T-helper 17 cell (primary cell): ENCODE data around the gene TEKT2. TPM values are rescaled to one million over a fixed set of nuclear protein-coding genes. Genes with fewer than 3 reads are reported as not detected.
A peak's percentile ranks its signal among the peaks of the same experiment; 100 is the strongest.

ENCODE experiments used
- ATAC-seq: fragments of 150-1000 bp; cut with Tn5 transposase; 2 replicates; pipeline ENCODE4 v1.10.0; 2021; ENCODE audit warnings: mild to moderate bottlenecking, moderate library complexity
- DNase-seq, 3 donors: peaks; one replicate each; pipeline versions ENCODE4 v3.0.0 to v3.0.0-alpha.2; 2020 to 2021
- H3K9me3 ChIP-seq: one replicate; pipeline ENCODE4 v1.7.0; 2013; ENCODE audit warnings: low read length, mild to moderate bottlenecking; ENCODE audit not compliant: control insufficient read depth, poor library complexity, severe bottlenecking
- H3K27ac Mint-ChIP-seq: one replicate; pipeline ENCODE4 v1.8.0; 2022; ENCODE audit warnings: mild to moderate bottlenecking, moderate library complexity, mixed read lengths
- H3K27me3 Mint-ChIP-seq: one replicate; pipeline ENCODE4 v1.8.0; 2022; ENCODE audit warnings: mixed read lengths
- H3K36me3 Mint-ChIP-seq: one replicate; pipeline ENCODE4 v1.8.0; 2022; ENCODE audit warnings: low read depth, mixed read lengths
- H3K4me1 Mint-ChIP-seq: one replicate; pipeline ENCODE4 v1.8.0; 2022; ENCODE audit warnings: mild to moderate bottlenecking, mixed read lengths
- H3K4me3 Mint-ChIP-seq: one replicate; pipeline ENCODE4 v1.8.0; 2022; ENCODE audit warnings: mild to moderate bottlenecking, moderate library complexity, mixed read lengths
- total RNA-seq, 4 donors: library from RNA in 2 of 4; stranded (reverse) in 2 of 4; gene quantifications; one replicate each; pipeline ENCODE4 v1.2.3 and lab custom pipeline; 2022 to 2026

The TEKT2 gene
- total RNA-seq, 2 donors from 2014 or later: 0.29 to 0.30 TPM

DNA sequence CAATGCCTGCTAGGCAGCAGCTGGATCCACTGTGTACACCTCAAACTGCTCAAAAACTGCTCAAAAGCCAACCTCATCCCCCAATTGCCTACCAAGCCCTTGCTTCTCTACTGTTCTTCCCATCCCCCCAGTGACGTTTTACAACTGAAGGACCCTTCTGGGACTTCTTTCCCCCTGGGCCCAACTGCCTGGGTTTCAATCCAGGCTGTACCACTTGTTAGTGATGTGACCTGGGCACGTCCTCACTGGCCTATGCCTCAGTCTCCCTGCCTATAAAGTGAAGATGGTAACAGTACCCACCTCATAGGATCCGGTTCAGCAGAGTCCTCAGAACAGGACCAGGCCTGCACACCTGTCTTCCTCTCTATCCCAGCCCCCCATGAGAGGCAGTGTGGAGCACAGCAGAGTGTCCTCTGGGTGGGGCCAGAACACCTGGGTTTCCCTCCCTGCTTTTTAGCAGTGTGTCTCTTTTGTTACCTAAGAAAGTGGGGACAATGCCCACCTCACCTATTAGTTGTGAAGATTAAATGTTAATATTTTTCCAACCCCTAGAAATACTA, 1.9 kb upstream of the TEKT2 start:
- Mint-ChIP-seq H3K4me1 (peaks cover 5% of the 10 kb centered on the region), H3K27ac (no peak overlapping the region), H3K36me3 (no peaks in the 10 kb centered on the region), H3K27me3 (peaks cover 28% of the 10 kb centered on the region), H3K4me3 (no peak overlapping the region)
- no peak for DNase-seq
- no peaks in the 10 kb centered on the region for H3K9me3 ChIP-seq
- no peak for ATAC-seq

DNA sequence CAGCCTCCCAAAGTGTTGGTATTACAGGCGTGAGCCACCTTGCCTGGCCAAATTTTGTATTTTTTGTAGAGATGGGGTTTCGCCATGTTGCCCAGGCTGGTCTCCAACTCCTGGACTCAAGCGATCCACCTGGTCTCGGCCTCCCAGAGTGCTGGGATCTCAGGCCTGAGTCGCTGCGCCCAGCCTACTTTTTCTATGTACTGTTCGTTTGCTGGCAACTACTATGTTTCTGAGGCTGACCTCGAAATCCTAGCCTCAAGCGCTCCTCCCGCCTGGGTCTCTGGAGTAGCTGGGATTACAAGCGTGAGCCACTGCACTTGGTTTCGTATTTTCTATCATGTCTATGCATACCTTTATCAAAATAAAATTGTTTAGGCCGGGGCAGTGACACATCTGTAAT, 675 bp upstream of the TEKT2 start:
- H3K36me3 Mint-ChIP-seq: no peaks in the 10 kb centered on the region
- H3K9me3 ChIP-seq: no peaks in the 10 kb centered on the region
- H3K27me3 Mint-ChIP-seq: peaks cover 29% of the 10 kb centered on the region
- no peak overlapping the region for H3K4me3 Mint-ChIP-seq
- H3K4me1 Mint-ChIP-seq: peaks cover 6% of the 10 kb centered on the region
- H3K27ac Mint-ChIP-seq: no peak overlapping the region
- ATAC-seq (no peak), DNase-seq (no peak)

DNA sequence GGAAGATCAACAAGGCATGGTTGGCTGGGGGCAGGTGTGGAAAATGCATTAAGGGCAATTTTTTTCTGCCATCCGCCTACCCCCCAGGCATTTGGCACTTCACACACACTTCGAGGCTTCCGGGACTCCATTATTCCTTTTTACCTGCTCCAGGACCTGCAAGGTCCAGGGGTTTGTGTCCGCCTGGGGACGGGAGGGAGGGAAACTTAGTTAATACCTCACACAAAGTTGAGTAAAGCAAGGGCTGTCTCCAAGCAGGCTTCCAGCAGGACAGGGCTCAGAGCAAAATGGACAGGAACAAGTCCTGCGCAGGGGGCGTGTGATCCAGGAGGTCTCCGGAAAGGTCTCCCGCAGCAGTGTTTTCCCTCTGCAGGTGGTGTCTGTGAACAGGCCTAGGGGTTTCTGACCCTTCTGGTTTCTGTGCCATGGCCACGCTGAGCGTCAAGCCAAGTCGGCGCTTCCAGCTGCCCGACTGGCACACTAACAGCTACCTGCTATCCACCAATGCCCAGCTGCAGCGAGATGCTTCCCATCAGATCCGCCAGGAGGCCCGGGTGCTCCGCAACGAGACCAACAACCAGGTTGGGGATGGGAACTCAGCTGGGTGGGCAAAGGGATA, 712 bp downstream of the TEKT2 start:
- Mint-ChIP-seq H3K27me3 (peaks cover 29% of the 10 kb centered on the region), H3K36me3 (peaks cover 1% of the 10 kb centered on the region), H3K4me1 (peaks cover 9% of the 10 kb centered on the region), H3K27ac (no peak overlapping the region), H3K4me3 (peak overlapping the region; percentile 28)
- ATAC-seq: no peak
- H3K9me3 ChIP-seq: no peaks in the 10 kb centered on the region
- DNase-seq: no peak

DNA sequence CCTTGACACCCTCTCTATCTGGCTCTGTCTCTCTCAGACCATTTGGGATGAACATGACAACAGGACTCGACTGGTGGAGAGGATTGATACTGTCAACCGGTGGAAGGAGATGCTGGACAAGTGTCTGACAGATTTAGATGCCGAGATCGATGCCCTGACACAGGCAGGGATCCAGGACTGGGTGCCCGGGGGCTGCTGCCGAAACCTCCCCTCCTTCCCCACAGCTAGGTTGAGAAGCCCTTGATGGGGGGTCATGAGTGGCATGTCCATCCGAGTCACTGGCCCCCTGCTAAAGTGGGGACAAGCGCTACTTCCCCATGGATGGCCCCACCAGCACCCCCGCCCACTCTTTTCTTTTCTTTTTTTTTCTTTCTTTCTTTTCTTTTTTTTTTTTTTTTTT, 1.2 kb downstream of the TEKT2 start:
- no peak for ATAC-seq
- no peak for DNase-seq
- Mint-ChIP-seq H3K4me1 (peaks cover 13% of the 10 kb centered on the region), H3K36me3 (peaks cover 2% of the 10 kb centered on the region), H3K4me3 (no peak overlapping the region), H3K27me3 (peaks cover 29% of the 10 kb centered on the region), H3K27ac (no peak overlapping the region)
- no peaks in the 10 kb centered on the region for H3K9me3 ChIP-seq

DNA sequence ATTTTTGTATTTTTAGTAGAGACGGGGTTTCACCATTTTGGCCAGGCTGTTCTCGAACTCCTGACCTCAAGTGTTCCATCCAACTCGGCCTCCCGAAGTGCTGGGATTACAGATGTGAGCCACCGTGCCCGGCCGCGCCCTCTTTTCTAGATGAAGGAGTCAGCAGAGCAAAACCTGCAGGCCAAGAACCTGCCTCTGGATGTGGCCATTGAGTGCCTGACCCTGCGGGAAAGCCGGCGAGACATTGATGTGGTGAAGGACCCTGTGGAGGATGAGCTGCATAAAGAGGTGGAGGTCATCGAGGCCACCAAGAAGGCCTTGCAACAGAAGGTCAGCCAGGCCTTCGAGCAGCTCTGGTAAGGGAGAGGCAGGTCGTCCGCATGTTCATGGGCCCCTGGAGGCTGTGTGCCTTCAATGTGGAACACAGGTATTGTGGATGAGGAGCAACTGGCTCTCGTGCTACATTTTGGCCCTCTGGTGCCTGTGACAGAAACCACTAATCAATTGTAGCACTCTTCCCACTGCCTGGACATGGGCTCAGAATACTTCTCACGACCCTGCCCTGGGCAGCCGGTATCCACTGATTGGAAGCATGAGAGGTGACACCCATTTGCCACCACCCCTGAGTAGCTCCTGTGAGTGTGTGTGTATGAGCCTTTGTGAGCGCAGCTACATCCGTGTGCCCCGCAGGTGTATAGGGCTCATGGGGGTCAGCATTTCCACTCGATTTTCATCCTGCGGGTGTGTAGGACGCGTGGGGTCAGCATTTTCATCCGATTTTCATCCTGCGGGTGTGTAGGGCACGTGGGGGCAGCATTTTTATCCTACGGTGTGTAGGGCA, 2.0 kb downstream of the TEKT2 start:
- peaks cover 13% of the 10 kb centered on the region for H3K4me1 Mint-ChIP-seq
- DNase-seq (no peak), ATAC-seq (no peak)
- peaks cover 29% of the 10 kb centered on the region for H3K27me3 Mint-ChIP-seq
- H3K27ac Mint-ChIP-seq: no peak overlapping the region
- H3K4me3 Mint-ChIP-seq: no peak overlapping the region
- no peaks in the 10 kb centered on the region for H3K9me3 ChIP-seq
- H3K36me3 Mint-ChIP-seq: peaks cover 2% of the 10 kb centered on the region

DNA sequence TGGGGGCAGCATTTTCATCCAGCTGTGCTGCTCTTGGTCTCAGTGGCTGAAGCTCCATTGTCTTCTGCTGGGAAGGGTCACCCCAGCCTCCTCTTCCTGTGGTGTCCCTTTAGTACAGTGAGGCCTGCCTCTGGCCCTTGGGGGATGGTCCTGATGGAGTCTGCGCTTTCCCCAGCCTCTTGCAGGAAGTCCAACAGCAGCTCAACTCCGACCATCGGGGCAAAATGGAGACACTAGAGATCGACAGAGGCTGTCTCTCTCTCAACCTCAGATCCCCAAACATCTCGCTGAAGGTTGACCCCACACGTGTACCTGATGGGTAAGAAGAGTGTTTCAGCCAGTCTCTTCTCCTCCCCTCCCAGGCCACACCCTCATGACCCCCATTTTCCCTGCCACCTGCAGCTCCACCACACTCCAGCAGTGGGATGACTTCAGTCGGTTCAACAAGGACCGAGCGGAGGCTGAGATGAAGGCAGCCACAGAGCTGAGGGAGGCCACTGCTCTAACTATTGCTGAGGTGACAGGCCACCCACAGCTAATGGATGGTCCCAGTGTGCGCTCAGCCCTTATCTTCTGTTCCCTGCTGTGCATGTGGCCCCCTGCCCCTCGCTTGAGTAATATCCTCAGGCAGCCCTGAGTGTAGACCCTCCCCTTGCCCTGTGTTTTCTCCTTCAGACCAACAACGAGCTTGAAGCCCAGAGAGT, 2.8 kb downstream of the TEKT2 start:
- no peak overlapping the region for H3K4me3 Mint-ChIP-seq
- peaks cover 13% of the 10 kb centered on the region for H3K4me1 Mint-ChIP-seq
- DNase-seq (no peak), ATAC-seq (no peak)
- peaks cover 29% of the 10 kb centered on the region for H3K27me3 Mint-ChIP-seq
- peaks cover 2% of the 10 kb centered on the region for H3K36me3 Mint-ChIP-seq
- peak overlapping the region; percentile 16 for H3K27ac Mint-ChIP-seq
- no peaks in the 10 kb centered on the region for H3K9me3 ChIP-seq

DNA sequence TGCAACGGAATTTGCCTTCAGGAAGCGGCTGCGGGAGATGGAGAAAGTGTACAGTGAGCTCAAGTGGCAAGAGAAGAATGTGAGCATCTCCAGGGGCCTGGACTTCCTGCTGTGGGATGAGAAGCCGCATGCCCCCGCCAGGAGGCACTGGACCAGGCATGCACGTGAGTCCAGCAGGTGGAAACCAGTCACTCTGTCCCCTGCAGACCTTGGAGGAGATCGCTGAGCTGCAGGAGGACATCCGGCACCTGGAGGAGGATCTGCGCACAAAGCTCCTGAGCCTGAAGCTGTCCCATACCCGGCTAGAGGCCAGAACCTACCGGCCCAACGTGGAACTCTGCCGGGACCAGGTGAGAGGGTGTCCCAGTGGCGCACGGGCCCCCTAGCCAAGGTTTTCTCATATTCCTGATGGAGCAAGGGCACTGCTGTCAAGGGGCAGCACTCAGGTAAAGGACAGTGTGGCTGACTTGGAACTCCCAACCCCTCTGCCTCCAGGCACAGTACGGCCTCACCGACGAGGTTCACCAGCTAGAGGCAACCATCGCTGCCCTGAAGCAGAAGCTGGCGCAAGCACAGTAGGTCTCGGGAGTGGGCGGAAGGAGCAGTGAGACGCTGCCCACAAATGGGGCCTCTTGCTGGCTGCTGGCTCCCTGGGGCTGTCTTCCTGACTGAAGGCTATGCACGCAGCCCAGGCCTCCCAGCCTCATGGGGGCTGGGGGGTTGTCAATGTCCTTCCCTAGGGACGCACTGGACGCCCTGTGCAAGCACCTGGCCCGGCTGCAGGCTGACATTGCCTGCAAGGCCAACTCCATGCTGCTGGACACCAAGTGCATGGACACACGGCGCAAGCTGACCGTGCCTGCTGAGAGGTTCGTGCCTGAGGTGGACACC, 3.6 kb downstream of the TEKT2 start:
- no peak for DNase-seq
- H3K36me3 Mint-ChIP-seq: peaks cover 2% of the 10 kb centered on the region
- H3K4me3 Mint-ChIP-seq: no peak overlapping the region
- peaks cover 21% of the 10 kb centered on the region for H3K27me3 Mint-ChIP-seq
- no peak for ATAC-seq
- H3K4me1 Mint-ChIP-seq: peaks cover 11% of the 10 kb centered on the region
- H3K27ac Mint-ChIP-seq: peak overlapping the region; percentile 16
- no peaks in the 10 kb centered on the region for H3K9me3 ChIP-seq

DNA sequence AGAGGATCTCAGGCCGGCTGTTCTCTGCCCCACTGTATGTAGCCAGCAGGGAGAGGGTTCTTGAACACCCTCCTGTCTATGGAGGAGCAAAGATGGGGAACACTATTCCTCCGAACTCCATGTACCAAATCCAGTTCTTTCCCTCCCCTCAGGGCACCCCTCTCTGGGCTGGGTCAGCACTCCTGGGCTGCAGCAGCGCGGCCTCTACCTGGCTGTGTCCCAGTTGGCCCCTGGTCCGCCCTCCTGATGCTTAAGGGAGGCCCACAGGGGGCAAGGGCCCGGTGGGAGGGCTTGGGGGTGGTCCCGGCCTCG, 4.3 kb downstream of the TEKT2 start:
- Mint-ChIP-seq H3K27me3 (peaks cover 19% of the 10 kb centered on the region), H3K36me3 (peaks cover 2% of the 10 kb centered on the region), H3K27ac (peak overlapping the region; percentile 77), H3K4me1 (peaks cover 11% of the 10 kb centered on the region), H3K4me3 (peak overlapping the region; percentile 93)
- DNase-seq (no peak), ATAC-seq (no peak)
- H3K9me3 ChIP-seq: no peaks in the 10 kb centered on the region

DNA sequence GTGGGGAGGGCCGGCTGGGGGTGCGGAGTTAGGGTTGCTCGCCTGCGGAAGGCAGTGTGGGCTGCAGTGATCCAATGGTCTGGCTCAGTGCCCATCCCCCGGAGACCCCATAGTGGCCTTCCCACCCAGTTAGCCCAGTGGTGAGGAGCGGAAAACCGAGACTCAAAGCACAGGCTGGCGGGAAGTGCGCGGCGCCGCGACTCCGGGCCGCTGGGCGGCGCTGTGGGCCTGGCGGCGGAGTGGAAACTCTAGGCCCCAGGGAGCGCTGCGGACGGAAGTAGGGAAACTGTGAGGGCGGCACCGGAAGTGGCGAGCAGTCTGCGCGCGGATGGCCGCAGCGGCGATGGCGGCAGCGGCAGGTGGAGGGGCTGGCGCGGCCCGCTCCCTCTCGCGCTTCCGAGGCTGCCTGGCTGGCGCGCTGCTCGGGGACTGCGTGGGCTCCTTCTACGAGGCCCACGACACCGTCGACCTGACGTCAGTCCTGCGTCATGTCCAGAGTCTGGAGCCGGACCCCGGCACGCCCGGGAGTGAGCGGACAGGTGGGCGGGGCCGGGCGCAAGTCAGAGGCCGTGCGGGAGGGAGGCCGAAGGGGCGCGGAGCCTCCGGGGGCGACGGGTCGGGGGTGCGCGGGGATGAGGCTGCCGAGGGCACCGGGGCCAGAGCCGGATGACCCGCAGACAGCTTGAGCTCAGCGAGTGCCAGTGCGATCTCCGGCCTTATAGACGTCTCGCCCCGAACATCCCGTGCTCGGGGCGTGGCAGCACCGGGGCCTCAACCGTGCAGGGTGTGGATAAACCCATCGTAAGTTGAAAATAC, 4.9 kb downstream of the TEKT2 start, which contains the start of gene ADPRS:
ADPRS (plus strand) TSS at position 316 of the 816 bp plus-strand sequence; CDS start at position 329, 13 bp downstream.
- Mint-ChIP-seq H3K27ac (peak within 1 kb of the TSS; percentile 77), H3K4me1 (peaks cover 13% of the 10 kb centered on the region), H3K36me3 (peaks cover 2% of the 10 kb centered on the region), H3K4me3 (peak within 1 kb of the TSS; percentile 93), H3K27me3 (peaks cover 19% of the 10 kb centered on the region)
- DNase-seq: peak; percentile 82 to 88 (median 88)
- H3K9me3 ChIP-seq: no peaks in the 10 kb centered on the region
- ATAC-seq: peak; percentile 93

DNA sequence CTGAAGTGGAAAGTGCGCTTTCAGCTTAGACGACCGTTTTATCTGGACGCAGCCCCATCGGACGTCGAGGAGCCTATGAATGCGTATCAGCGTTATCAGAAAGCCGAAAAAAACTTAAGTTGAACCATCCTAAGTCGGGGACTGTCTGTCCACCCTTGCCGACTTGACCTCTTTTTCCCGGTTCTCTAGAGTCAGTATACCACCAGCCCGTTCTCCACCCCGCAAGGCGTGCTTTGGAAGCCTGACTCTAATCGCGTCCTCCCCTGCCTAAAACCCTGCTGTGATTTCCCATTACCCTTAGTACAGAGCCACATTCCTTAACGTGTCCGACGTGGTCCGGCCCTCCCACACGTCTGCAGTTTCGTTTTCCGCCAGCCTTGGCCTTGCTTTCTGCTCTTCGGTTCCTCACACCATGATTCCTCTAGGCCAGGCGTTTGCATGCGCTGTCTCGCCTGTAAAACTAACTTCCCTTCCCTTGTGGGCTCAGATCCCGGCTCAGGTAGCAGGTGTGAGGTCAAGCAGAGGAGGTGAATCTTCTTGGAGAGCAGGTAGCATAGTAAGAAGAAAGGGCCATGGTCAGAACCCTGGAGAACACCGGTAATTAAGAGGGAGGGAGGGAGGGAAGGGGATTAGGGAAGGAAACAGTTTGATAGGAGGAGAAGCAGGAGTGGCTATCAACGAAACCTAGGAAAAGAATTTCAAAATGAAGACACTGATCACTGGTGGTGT, 5.7 kb downstream of the TEKT2 start:
- peak overlapping the region; percentile 93 for H3K4me3 Mint-ChIP-seq

DNA sequence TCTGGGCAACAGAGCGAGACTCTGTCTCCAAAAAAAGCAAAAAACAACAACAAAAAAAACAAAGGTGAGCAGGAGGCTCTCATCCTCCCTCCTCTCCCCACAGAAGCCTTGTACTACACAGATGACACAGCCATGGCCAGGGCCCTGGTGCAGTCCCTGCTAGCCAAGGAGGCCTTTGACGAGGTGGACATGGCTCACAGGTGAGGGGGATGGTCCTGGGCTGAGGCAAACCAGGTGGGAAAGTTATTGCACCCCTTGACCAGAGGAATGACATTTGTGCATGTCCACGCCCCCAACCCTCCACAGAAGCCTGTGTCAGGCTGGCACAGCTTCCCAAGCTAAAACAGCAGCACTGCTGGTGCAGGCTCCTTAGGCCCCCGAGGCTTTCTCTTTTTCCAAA, 7.2 kb downstream of the TEKT2 start:
- no peak overlapping the region for H3K4me3 Mint-ChIP-seq
- DNase-seq (no peak), ATAC-seq (no peak)
- H3K4me1 Mint-ChIP-seq: peaks cover 13% of the 10 kb centered on the region
- H3K36me3 Mint-ChIP-seq: peaks cover 2% of the 10 kb centered on the region
- peaks cover 8% of the 10 kb centered on the region for H3K27me3 Mint-ChIP-seq
- H3K27ac Mint-ChIP-seq: no peak overlapping the region
- no peaks in the 10 kb centered on the region for H3K9me3 ChIP-seq

More for the DNA sequence above, 5.7 kb downstream of the TEKT2 start:
- peaks cover 19% of the 10 kb centered on the region for H3K27me3 Mint-ChIP-seq
- H3K36me3 Mint-ChIP-seq: peaks cover 2% of the 10 kb centered on the region
- DNase-seq (no peak), ATAC-seq (no peak)
- no peaks in the 10 kb centered on the region for H3K9me3 ChIP-seq
- peaks cover 13% of the 10 kb centered on the region for H3K4me1 Mint-ChIP-seq
- H3K27ac Mint-ChIP-seq: peak overlapping the region; percentile 77
